ENCODE results near the gene COBL.

The COBL gene

DNA sequence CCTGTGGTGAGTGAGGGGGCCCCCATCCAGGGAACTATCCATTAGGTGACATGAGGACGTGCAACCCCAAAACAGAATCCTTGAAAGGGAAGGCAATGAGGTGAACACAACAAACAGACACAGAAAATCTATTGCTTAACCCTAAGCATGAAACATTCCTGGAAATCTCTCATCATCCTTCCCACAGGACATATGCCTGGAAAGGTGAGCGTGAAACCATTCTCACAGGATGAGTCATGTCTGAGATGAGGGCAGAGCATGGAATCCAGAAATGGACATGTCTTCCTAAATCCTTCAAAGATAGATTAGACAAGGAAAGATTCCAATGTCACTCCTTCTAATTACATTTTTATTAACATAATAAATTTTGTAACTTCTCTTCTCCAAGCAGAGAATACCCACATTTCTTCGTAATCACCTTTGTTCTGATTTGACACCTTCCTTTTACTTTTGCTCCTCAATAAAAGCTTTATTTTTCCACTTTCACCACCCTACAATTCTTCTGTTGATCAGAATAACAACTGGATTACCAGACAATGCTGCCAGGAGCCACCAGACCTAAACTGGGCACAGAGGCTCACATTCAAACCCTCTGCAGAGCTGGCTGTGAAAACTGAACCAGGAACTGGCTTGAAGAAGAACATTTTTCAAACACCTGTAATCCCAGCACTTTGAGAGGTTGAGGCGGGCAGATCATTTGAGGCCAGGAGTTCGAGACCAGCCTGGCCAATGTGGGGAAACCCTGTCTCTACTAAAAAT is 67.2 kb downstream of the COBL start:
- Mint-ChIP-seq H3K4me1 (ENCODE audit: low read depth) (no peaks in the 10 kb centered on the region), H3K27ac (no peak overlapping the region), H3K27me3 (peaks cover 10% of the 10 kb centered on the region), H3K36me3 (ENCODE audit: low read depth) (no peaks in the 10 kb centered on the region), H3K9me3 (no peaks in the 10 kb centered on the region), H3K4me3 (no peak overlapping the region)
- DNase-seq = no peak

DNA sequence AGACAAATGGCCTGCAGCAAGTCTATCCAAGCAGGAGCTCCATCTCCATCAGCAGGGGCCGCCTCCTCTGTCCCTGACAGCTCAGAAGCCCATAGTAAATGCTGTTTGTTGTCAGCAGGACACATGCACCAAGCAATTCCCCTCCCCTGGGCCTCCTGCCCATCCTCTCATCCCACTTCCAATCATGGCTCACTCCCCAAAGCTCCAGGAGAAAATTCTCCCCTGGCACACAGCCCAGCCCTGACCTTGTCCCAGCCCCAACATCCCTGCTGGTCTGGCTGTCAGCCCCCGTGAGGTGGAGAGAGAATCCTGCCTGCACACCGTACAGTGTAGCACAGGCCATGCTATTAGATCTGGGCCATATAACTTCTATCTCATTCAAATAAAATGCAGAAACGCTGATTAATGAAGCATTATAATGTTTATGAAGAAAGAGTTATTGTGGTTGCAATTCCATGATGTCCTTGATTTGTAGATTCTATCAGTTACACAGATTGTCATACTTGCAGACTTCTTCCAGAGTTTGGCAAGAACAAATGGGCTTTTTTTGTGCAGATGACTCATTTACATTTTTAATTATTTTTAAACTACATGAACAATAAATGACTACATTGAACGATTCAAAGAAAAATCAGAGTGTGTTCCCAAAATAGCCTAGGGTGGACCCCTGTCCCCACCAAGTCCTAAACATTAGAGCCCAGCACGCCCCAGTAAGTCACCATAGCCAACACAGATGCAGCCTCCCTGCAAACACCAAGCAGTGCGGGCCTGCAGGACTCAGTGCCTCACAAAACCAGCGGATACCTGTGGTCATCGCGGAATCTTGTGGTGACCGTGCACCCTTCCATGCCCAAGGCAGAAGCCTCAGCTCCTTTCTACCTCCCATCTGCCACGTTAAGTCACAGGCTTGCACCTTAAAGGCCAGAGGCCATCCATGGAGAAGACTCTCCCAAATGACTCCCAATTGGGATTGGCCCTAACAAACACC is 70.1 kb downstream of the COBL start:
- DNase-seq = no peak
- Mint-ChIP-seq H3K27me3 (peaks cover 10% of the 10 kb centered on the region), H3K36me3 (ENCODE audit: low read depth) (no peaks in the 10 kb centered on the region), H3K27ac (no peak overlapping the region), H3K4me3 (no peak overlapping the region), H3K4me1 (ENCODE audit: low read depth) (no peaks in the 10 kb centered on the region), H3K9me3 (no peaks in the 10 kb centered on the region)

DNA sequence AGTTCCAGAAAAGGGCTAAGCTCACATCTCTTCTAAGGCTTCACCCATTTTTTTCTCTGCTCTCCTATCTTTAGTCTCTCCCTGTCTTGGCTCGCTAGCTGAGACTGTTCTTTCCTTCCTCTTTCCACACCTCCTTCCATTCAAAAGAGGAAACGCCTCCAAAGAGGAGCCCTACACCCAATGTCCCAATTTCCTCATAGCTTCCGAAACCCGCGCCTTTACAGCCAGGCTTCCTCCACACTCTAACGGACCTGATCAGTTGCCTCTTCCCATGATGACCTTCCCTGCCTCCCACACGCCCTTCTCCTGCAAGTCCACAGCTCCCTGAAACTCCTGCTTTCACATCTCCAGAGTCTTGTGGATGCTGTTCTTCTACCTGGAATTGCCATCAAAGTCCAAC is 71.7 kb downstream of the COBL start:
- peaks cover 10% of the 10 kb centered on the region for H3K27me3 Mint-ChIP-seq
- H3K27ac Mint-ChIP-seq = no peak overlapping the region
- H3K4me3 Mint-ChIP-seq = no peak overlapping the region
- no peak for DNase-seq
- H3K9me3 Mint-ChIP-seq = no peaks in the 10 kb centered on the region
- no peaks in the 10 kb centered on the region for H3K36me3 Mint-ChIP-seq (ENCODE audit: low read depth)
- no peaks in the 10 kb centered on the region for H3K4me1 Mint-ChIP-seq (ENCODE audit: low read depth)

DNA sequence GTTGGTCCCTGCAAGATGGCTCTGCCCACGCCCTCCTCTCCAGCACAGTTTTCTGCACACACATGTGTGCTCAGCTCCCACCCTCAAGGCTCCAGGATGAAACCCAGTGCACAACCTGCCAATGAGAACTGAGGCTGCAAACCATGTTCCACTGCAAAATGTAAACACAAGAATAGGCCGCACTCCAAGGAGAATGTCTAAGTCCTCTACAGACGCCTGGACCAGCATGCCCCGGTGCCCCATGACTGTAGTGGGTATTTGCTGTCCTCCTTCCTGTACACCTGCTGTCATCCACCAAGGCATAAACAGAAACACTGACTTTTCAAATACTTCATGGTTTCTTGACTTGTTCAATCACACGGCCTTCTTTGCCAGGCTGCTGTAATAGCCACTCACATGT is 72.6 kb downstream of the COBL start:
- no peak for DNase-seq
- peaks cover 10% of the 10 kb centered on the region for H3K27me3 Mint-ChIP-seq
- H3K36me3 Mint-ChIP-seq (ENCODE audit: low read depth) = no peaks in the 10 kb centered on the region
- no peak overlapping the region for H3K4me3 Mint-ChIP-seq
- no peak overlapping the region for H3K27ac Mint-ChIP-seq
- no peaks in the 10 kb centered on the region for H3K4me1 Mint-ChIP-seq (ENCODE audit: low read depth)
- H3K9me3 Mint-ChIP-seq = no peaks in the 10 kb centered on the region

DNA sequence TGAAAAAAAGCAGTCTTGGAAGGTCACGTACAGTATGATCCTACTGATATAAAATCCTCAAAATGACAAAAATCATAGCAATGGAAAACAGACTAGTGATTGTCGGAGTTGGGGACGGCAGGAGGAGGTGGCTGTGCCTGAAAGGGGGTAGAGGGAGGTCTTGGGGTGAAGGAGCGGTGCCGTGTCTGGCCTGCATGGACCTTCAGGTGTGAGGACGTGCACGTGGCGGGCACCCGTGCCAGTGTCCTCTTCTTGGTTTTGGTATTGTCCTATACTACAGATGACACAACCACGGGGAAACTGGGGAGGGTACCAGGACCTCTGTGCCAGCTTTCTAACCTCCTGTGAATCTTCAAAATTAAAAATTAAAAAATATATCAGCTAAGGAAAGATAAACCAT is 73.0 kb downstream of the COBL start:
- H3K27me3 Mint-ChIP-seq = peaks cover 10% of the 10 kb centered on the region
- no peaks in the 10 kb centered on the region for H3K9me3 Mint-ChIP-seq
- H3K4me3 Mint-ChIP-seq = no peak overlapping the region
- H3K27ac Mint-ChIP-seq = no peak overlapping the region
- DNase-seq = no peak
- H3K36me3 Mint-ChIP-seq (ENCODE audit: low read depth) = no peaks in the 10 kb centered on the region
- no peaks in the 10 kb centered on the region for H3K4me1 Mint-ChIP-seq (ENCODE audit: low read depth)

DNA sequence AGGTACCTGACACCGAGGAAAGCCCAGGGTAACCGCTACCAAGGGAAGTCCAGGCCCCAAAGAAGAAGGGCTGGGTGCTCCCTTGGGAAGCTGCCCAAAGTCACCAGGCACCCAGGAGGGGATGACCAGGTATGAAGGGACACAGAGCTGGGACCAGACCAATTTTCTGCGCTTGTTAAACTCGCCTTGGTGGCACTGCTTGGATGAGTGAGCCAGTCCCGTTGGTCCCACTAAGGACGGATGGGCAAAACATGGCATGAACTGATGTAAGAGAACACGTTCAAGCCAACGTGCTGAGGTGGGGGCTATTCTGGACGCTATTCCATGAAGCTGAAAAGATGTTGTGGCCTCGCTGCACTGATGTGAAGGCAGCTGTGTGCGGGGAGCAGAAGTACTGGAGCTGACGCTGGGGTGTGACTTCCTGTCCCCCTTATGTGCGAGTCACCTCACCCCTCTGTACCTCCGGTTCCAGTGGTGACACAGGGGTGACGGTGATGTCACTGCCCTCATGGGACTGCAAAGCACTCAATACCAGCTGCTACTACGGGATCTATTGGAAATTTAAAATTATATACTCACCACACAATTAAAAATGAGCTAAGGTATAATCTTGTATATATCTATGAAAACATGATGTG is 73.6 kb downstream of the COBL start:
- Mint-ChIP-seq H3K4me3 (no peak overlapping the region), H3K36me3 (ENCODE audit: low read depth) (no peaks in the 10 kb centered on the region), H3K4me1 (ENCODE audit: low read depth) (no peaks in the 10 kb centered on the region), H3K27me3 (peaks cover 10% of the 10 kb centered on the region), H3K27ac (no peak overlapping the region), H3K9me3 (no peaks in the 10 kb centered on the region)
- DNase-seq = no peak

DNA sequence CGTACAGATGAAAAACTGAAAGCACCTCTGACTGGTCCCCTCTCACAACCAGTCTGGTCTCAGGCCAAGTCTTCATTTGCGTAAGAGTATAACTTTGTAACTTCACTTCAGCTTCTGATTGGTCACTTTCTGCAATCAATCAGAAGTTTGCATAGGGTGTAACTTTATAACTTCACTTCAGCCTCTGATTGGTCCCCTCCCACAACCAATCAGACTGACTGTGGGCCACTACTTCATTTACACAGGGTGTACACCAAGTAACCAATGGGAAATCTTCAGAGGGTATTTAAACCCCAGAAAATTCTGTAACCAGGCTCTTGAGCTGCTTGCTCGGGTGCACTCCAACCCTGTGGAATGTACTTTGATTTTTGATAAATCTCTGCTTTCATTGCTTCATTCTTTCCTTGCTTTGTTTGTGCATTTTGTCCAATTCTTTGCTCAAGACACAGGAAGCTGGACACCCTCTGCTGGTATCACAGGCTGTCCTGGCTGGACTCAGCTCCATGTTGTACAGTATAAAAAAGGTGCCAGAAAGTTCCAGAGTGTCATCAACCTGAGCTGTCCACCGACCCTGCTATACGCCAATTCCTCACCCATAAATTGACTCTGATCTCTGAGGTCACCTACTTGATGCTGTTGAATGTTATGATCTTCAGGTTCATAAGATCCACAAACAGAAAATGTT is 74.5 kb downstream of the COBL start:
- H3K36me3 Mint-ChIP-seq (ENCODE audit: low read depth) = no peaks in the 10 kb centered on the region
- H3K4me3 Mint-ChIP-seq = no peak overlapping the region
- no peak overlapping the region for H3K27ac Mint-ChIP-seq
- no peak for DNase-seq
- H3K4me1 Mint-ChIP-seq (ENCODE audit: low read depth) = no peaks in the 10 kb centered on the region
- peaks cover 10% of the 10 kb centered on the region for H3K27me3 Mint-ChIP-seq
- H3K9me3 Mint-ChIP-seq = no peaks in the 10 kb centered on the region

DNA sequence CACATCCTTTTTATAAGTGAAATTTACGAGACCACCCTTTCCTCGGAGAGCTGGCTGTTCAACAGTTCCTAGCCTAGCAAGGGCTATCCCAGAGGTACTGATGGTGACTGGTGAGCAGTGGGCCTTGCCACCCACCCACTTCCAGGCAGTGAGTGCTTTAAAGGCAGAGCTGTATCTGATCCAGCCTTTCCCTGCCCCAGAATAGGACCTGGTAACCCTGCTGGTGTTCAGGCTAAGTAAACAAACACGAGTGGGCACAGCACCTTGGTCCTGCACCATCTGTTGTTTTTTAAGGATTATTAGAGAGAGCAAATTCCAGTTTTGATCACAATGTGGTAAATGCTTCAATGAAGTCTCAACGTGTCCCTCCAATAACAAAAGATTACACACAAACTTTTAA is 75.7 kb downstream of the COBL start:
- Mint-ChIP-seq H3K27me3 (peaks cover 5% of the 10 kb centered on the region), H3K27ac (no peak overlapping the region), H3K4me1 (ENCODE audit: low read depth) (no peaks in the 10 kb centered on the region), H3K4me3 (no peak overlapping the region), H3K36me3 (ENCODE audit: low read depth) (no peaks in the 10 kb centered on the region), H3K9me3 (no peaks in the 10 kb centered on the region)
- DNase-seq = no peak

DNA sequence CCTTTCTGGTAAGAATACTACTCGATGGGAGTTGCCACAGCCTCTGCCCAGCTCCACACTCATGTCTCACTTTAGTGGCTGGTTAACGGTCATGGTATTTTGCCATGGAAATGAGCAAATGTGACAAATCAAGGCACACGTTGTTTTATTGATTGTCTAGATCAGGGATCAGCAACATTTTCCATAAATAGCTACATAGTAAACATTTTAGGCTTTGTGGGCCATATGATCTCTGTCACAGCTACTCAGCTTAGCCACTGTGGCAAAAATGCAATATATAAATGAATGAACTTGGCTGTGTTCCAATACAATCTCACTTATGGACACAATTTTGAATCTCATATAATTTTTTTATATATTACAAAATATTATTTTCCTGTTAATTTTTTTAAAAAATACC is 76.9 kb downstream of the COBL start:
- Mint-ChIP-seq H3K27me3 (no peaks in the 10 kb centered on the region), H3K4me1 (ENCODE audit: low read depth) (no peaks in the 10 kb centered on the region)

DNA sequence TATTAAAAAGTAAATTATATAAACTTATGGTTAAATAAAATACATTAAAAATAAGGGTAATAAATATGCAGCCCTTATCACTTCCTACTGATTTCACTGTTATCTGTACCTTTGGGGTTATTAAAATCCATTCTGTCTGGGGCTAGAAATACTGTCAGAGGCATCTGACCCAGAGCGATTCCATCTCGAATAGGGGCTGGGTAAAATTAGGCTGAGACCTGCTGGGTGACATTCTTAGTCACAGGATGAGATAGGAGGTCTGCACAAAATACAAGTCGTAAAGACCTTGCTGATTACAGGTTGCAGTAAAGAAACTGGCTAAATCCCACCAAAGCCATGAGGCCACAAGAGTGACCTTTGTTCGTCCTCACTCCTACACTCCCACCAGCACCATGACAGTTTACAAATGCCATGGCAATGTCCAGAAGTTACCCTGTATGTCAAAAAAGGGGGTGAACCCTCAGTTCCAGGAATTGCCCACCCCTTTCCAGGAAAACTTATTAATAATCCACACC is 77.6 kb downstream of the COBL start:
- Mint-ChIP-seq H3K9me3 (no peaks in the 10 kb centered on the region), H3K4me3 (no peak overlapping the region), H3K36me3 (ENCODE audit: low read depth) (no peaks in the 10 kb centered on the region), H3K27ac (no peak overlapping the region), H3K27me3 (no peaks in the 10 kb centered on the region), H3K4me1 (ENCODE audit: low read depth) (no peaks in the 10 kb centered on the region)
- DNase-seq = no peak

More for the DNA sequence above, 76.9 kb downstream of the COBL start:
- no peaks in the 10 kb centered on the region for H3K36me3 Mint-ChIP-seq (ENCODE audit: low read depth)
- no peak overlapping the region for H3K27ac Mint-ChIP-seq
- no peaks in the 10 kb centered on the region for H3K9me3 Mint-ChIP-seq
- H3K4me3 Mint-ChIP-seq = no peak overlapping the region
- no peak for DNase-seq

DNA sequence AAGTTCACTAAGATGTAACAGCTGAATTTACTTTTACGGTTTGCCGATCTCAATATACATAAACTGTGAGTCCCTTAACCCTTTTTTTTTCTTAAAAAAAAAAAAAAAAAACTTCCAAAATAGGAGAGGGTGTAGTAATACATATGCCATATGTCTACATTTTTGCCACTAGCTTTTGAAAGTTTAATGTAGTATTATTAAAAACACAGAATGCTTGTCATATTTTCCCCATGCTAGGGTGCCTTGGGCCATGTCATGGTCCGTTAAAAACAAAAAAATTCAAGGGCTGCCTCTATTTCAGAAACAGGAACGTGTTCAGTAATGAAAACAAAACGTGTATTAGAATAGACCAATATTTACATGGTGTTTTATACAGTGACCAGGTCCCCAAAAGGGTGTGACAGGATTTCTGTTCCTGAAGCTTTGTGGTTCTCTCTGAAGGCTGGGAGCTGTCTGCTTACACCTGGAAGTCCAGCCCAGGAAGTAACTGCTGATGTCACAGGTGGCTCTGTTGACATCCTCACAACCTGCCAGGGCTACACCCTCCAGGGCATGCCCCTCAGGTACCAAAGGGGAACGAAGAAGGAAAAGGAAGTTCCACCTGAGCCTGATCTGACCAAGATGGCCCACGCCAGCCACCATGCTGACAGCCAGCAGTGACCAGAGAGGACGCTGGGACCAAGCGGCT is 79.0 kb downstream of the COBL start:
- Mint-ChIP-seq H3K27me3 (no peaks in the 10 kb centered on the region), H3K27ac (no peak overlapping the region), H3K4me1 (ENCODE audit: low read depth) (no peaks in the 10 kb centered on the region), H3K4me3 (no peak overlapping the region), H3K36me3 (ENCODE audit: low read depth) (no peaks in the 10 kb centered on the region), H3K9me3 (no peaks in the 10 kb centered on the region)
- DNase-seq = no peak

DNA sequence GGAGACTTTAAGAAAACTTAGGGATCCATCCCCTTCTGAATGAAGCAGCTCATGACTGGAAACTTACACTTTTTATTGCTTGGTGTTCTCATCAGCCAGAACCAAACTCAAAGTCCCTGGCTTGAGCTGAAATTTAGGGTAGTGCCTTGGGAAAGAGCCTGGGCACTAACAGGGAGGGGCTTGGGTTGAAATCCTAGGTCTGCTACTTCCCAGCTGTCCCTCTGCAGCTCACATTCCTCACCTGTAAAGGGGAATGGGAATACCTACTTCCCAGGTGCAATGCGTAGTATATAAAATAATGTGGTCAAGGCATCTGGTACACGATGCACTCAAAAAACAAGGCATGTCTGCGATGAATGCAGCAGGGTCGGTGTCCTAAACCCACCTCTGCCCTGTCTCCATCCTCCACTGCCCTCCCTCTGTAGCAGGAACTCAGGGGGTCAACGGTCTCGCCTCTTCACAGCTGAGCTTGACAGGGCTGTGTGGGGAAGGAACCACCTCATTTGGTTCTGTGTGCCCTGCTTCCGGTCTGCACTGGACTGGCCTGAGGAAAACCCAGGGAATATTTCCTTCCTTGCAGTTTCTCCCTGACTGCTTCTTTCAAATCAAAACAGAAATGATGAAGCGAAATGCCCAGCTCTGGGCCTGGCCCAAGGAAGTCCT is 80.0 kb downstream of the COBL start:
- DNase-seq = no peak
- H3K4me1 Mint-ChIP-seq (ENCODE audit: low read depth) = no peaks in the 10 kb centered on the region
- no peaks in the 10 kb centered on the region for H3K9me3 Mint-ChIP-seq
- no peaks in the 10 kb centered on the region for H3K36me3 Mint-ChIP-seq (ENCODE audit: low read depth)
- no peak overlapping the region for H3K27ac Mint-ChIP-seq
- no peaks in the 10 kb centered on the region for H3K27me3 Mint-ChIP-seq
- H3K4me3 Mint-ChIP-seq = no peak overlapping the region

DNA sequence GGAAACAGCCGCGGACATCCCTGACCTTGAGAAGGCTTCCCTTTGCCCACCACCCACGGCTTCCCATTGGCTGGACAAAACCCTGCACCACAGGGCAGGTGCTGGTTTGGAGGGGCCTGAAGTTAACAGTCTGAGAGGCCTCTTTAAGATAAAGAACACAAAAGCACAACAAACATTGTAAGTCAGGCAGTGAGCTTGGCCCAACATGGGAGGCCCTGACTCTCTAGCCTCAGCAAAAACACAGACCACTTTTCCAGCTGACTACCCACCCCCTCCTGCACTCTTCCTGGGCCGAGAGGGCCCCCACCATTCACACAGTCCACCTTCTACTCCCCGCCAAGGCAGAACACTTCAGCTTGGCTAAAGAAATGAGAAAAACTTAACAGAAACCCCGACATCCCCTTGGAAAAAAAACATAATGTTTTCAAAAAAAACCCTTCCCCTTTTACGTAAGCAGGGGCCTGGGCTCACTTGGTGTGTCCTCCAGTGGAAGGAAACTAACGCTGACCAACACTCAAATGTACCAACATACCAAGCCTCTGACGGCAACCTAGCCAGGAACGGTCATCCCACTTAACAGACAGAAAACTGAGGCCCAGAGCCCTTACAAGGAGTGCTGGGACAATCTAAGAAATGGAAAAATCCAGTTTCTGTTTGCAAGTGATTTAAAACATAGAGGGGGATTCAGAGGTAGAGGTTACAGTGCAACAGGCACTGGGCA is 80.9 kb downstream of the COBL start:
- Mint-ChIP-seq H3K27ac (no peak overlapping the region), H3K9me3 (no peaks in the 10 kb centered on the region), H3K4me1 (ENCODE audit: low read depth) (no peaks in the 10 kb centered on the region), H3K27me3 (no peaks in the 10 kb centered on the region), H3K4me3 (no peak overlapping the region), H3K36me3 (ENCODE audit: low read depth) (no peaks in the 10 kb centered on the region)
- DNase-seq = no peak

Measured in activated T-cell treated with anti-CD3 and anti-CD28 coated beads, Interleukin-2, amount 50 U/mL, for 24 hours (primary cell).